Astrocyte (in vitro differentiated cells and primary cell): ENCODE results near the gene TSBP1. TPM values are rescaled to one million over a fixed set of nuclear protein-coding genes. Genes with fewer than 3 reads are reported as not detected.

Experiments
- DNase-seq: peaks from one replicate; pipeline ENCODE4 v3.0.0-alpha.2; 2010; ENCODE audit warnings: low read depth
- FAIRE-seq: peaks from 2 replicates; lab custom pipeline; 2011; peaks lifted over from hg19 to GRCh38; lab: Jason Lieb, UNC
- H2AFZ ChIP-seq: 2 replicates; pipeline ENCODE4 v1.6.0; 2012; ENCODE audit warnings: low read depth, low read length, inconsistent platforms
- H3K27ac ChIP-seq: 2 replicates; pipeline ENCODE4 v1.5.1; 2011; ENCODE audit warnings: low read depth, low read length, inconsistent platforms
- H3K27me3 ChIP-seq: 2 replicates; pipeline ENCODE4 v1.6.0; 2011; ENCODE audit warnings: low read length, inconsistent platforms; ENCODE audit not compliant: insufficient read depth
- H3K36me3 ChIP-seq: 2 replicates; pipeline ENCODE4 v1.5.1; 2011; ENCODE audit warnings: low read length, inconsistent platforms; ENCODE audit not compliant: insufficient read depth
- H3K4me1 ChIP-seq: 2 replicates; pipeline ENCODE4 v1.5.1; 2011; ENCODE audit warnings: low read length, inconsistent platforms; ENCODE audit not compliant: insufficient read depth
- H3K4me2 ChIP-seq: 2 replicates; pipeline ENCODE4 v1.6.0; 2012; ENCODE audit warnings: low read length, inconsistent platforms
- H3K4me3 ChIP-seq: 2 replicates; pipeline ENCODE4 v1.5.1; 2011; ENCODE audit warnings: low read depth, mild to moderate bottlenecking, low read length, inconsistent platforms; ENCODE audit not compliant: insufficient read depth
- H3K79me2 ChIP-seq: 2 replicates; pipeline ENCODE4 v1.6.0; 2012; ENCODE audit warnings: mild to moderate bottlenecking, low read length, inconsistent platforms; ENCODE audit not compliant: insufficient read depth
- H3K9ac ChIP-seq: 2 replicates; pipeline ENCODE4 v1.6.0; 2012; ENCODE audit warnings: mild to moderate bottlenecking, low read length, inconsistent platforms
- H3K9me3 ChIP-seq: 2 replicates; pipeline ENCODE4 v1.5.1; 2012; ENCODE audit warnings: low read depth, mild to moderate bottlenecking, low read length, inconsistent platforms; ENCODE audit not compliant: insufficient read depth
- H4K20me1 ChIP-seq: 2 replicates; pipeline ENCODE4 v1.6.0; 2012; ENCODE audit warnings: low read length, inconsistent platforms; ENCODE audit not compliant: insufficient read depth
- H3K27ac Mint-ChIP-seq: one replicate; pipeline ENCODE4 v1.8.0; 2021; ENCODE audit warnings: mild to moderate bottlenecking, mixed read lengths; ENCODE audit not compliant: unreplicated experiment
- H3K27me3 Mint-ChIP-seq: one replicate; pipeline ENCODE4 v1.8.0; 2021; ENCODE audit warnings: low read depth, mixed read lengths; ENCODE audit not compliant: unreplicated experiment
- H3K36me3 Mint-ChIP-seq: one replicate; pipeline ENCODE4 v1.8.0; 2021; ENCODE audit warnings: low read depth, mixed read lengths; ENCODE audit not compliant: unreplicated experiment
- H3K4me1 Mint-ChIP-seq: one replicate; pipeline ENCODE4 v1.8.0; 2021; ENCODE audit warnings: low read depth, mixed read lengths; ENCODE audit not compliant: unreplicated experiment
- H3K4me3 Mint-ChIP-seq: one replicate; pipeline ENCODE4 v1.8.0; 2021; ENCODE audit warnings: mild to moderate bottlenecking, moderate library complexity, mixed read lengths; ENCODE audit not compliant: unreplicated experiment
- H3K9me3 Mint-ChIP-seq: one replicate; pipeline ENCODE4 v1.8.0; 2021; ENCODE audit warnings: mild to moderate bottlenecking, mixed read lengths; ENCODE audit not compliant: unreplicated experiment
- EZH2 ChIP-seq: IDR thresholded peaks from 2 replicates; pipeline ENCODE4 v1.6.1; 2012; ENCODE audit warnings: mild to moderate bottlenecking, low read length, inconsistent platforms; ENCODE audit not compliant: insufficient read depth
- total RNA-seq: library from RNA; stranded (reverse); gene quantifications from 2 replicates; pipeline ENCODE4 v1.2.1, GENCODE V29; 2021
- TF ChIP-seq, protein P1 (sequence below): IDR thresholded peaks from 2 replicates; pipeline ENCODE4 v1.5.1; 2011; ENCODE audit warnings: low read depth, mild to moderate bottlenecking, inconsistent platforms, low read length, moderate library complexity; ENCODE audit not compliant: insufficient read depth

The TSBP1 gene
- total RNA-seq, 1 donor from 2014 or later = not detected

DNA sequence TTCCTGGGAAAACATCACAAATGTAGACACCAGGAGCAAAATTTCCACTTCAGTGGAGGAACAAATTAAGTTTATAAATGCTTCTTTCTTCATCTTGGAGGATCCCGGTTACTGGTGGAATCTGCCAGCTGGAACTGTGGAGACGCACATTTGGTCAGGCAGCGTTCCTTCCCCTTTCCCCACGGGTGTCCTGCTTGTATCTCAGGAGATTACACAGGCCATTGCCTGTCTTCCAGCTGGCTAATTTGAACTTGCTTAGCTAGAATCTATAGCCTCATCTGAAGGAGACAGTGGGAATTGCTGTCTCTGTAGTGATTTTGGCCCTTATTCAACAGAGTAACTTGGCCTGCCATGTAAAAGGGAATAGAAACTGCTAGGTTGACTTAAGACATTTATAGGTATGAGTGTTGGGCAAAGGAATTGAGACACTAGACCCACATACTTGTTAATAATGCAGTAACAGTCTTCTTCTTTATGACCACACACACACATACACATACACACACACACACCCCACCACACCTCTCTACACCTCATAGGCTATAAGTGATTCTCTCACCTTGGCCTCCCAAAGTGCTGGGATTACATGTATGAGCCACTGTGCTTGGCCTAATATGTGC lies 34.4 kb downstream of the TSBP1 start:
- no peak for FAIRE-seq
- Histone ChIP-seq H3K9ac (no peak overlapping the region), H3K27ac (no peak overlapping the region), H3K4me2 (no peak overlapping the region), H2AFZ (no peak overlapping the region), H4K20me1 (no peaks in the 10 kb centered on the region), H3K4me3 (no peak overlapping the region), H3K27me3 (peaks cover 4% of the 10 kb centered on the region), H3K79me2 (no peaks in the 10 kb centered on the region), H3K36me3 (no peaks in the 10 kb centered on the region), H3K9me3 (no peaks in the 10 kb centered on the region), H3K4me1 (no peaks in the 10 kb centered on the region)
- Mint-ChIP-seq H3K27ac (no peak overlapping the region), H3K9me3 (no peaks in the 10 kb centered on the region), H3K36me3 (no peaks in the 10 kb centered on the region), H3K27me3 (peaks cover 9% of the 10 kb centered on the region), H3K4me3 (no peak overlapping the region), H3K4me1 (no peaks in the 10 kb centered on the region)
- TF ChIP-seq EZH2 = no peak
- TF ChIP-seq, protein P1, sequence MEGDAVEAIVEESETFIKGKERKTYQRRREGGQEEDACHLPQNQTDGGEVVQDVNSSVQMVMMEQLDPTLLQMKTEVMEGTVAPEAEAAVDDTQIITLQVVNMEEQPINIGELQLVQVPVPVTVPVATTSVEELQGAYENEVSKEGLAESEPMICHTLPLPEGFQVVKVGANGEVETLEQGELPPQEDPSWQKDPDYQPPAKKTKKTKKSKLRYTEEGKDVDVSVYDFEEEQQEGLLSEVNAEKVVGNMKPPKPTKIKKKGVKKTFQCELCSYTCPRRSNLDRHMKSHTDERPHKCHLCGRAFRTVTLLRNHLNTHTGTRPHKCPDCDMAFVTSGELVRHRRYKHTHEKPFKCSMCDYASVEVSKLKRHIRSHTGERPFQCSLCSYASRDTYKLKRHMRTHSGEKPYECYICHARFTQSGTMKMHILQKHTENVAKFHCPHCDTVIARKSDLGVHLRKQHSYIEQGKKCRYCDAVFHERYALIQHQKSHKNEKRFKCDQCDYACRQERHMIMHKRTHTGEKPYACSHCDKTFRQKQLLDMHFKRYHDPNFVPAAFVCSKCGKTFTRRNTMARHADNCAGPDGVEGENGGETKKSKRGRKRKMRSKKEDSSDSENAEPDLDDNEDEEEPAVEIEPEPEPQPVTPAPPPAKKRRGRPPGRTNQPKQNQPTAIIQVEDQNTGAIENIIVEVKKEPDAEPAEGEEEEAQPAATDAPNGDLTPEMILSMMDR = no peak
- DNase-seq = no peak

DNA sequence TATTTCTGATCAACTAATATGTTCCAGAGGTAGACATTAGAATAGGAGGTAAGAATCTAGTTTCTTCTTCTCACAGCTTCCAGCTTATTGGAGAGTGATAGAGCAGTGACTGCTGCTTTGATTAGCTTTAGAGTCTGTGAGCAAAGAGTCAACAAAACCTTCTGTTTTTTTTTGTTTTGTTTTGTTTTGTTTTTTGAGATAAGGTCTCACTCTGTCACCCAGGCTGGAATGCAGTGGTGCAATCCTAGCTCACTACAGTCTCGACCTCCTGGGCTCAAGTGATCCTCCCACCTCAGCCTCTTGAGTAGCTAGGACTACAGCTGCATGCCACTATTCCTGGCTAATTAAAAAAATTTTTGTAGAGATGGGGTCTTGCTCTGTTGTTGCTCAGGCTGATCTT lies 39.3 kb downstream of the TSBP1 start:
- Histone ChIP-seq H3K27ac (no peak overlapping the region), H3K9me3 (no peaks in the 10 kb centered on the region), H3K79me2 (no peaks in the 10 kb centered on the region), H3K4me2 (no peak overlapping the region), H3K4me1 (no peaks in the 10 kb centered on the region), H2AFZ (no peak overlapping the region), H3K36me3 (no peaks in the 10 kb centered on the region), H3K4me3 (no peak overlapping the region), H3K9ac (no peak overlapping the region), H3K27me3 (peaks cover 3% of the 10 kb centered on the region), H4K20me1 (no peaks in the 10 kb centered on the region)
- Mint-ChIP-seq H3K36me3 (no peaks in the 10 kb centered on the region), H3K27ac (no peak overlapping the region), H3K9me3 (no peaks in the 10 kb centered on the region), H3K4me3 (no peak overlapping the region), H3K27me3 (peaks cover 2% of the 10 kb centered on the region), H3K4me1 (no peaks in the 10 kb centered on the region)
- no peak for DNase-seq
- no peak for FAIRE-seq
- no peak for TF ChIP-seq EZH2
- TF ChIP-seq, protein P1 = no peak

DNA sequence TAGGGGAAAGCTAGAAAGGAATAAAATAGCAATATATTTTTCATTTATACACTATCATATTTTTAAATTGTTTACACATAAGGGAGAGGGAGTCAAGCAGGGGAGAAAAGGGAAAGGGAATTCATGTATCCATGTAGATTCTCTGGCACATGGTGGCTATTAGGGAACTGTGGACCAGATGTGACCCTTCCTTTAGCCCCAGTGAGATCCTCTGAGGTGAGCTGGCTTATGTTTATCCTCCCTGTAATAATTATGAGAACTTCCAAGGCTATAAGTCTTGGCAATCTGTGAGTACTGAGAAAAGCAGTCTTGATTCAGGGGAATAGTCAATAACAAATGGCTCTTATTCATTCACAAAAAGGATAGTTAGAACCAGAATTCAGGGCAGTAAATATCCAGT lies 42.6 kb downstream of the TSBP1 start:
- no peak overlapping the region for H3K4me3 ChIP-seq
- no peaks in the 10 kb centered on the region for H3K9me3 ChIP-seq
- H3K27me3 Mint-ChIP-seq = peaks cover 4% of the 10 kb centered on the region
- no peak overlapping the region for H3K4me2 ChIP-seq
- TF ChIP-seq, protein P1 = no peak
- TF ChIP-seq EZH2 = no peak
- no peaks in the 10 kb centered on the region for H3K79me2 ChIP-seq
- H3K4me3 Mint-ChIP-seq = no peak overlapping the region
- no peak for DNase-seq
- H3K4me1 Mint-ChIP-seq = no peaks in the 10 kb centered on the region
- H4K20me1 ChIP-seq = no peaks in the 10 kb centered on the region
- no peaks in the 10 kb centered on the region for H3K4me1 ChIP-seq
- H3K27me3 ChIP-seq = no peaks in the 10 kb centered on the region
- H3K9ac ChIP-seq = no peak overlapping the region
- no peak overlapping the region for H3K27ac Mint-ChIP-seq
- no peaks in the 10 kb centered on the region for H3K36me3 ChIP-seq
- no peak overlapping the region for H3K27ac ChIP-seq
- no peaks in the 10 kb centered on the region for H3K36me3 Mint-ChIP-seq
- FAIRE-seq = no peak
- H2AFZ ChIP-seq = no peak overlapping the region
- H3K9me3 Mint-ChIP-seq = no peaks in the 10 kb centered on the region
